HL-60 (cell line): ENCODE results near the gene PNMT.

Source experiments
- CTCF ChIP-seq: IDR thresholded peaks from one replicate; pipeline ENCODE4 v1.5.1; 2011; ENCODE audit warnings: low read length, control low read depth, inconsistent platforms; ENCODE audit not compliant: insufficient read depth
- GABPA ChIP-seq: IDR thresholded peaks from 2 replicates; pipeline ENCODE4 v1.6.1; 2012; ENCODE audit warnings: low read depth
- POLR2AphosphoS5 ChIP-seq: IDR thresholded peaks from 2 replicates; pipeline ENCODE4 v1.6.1; 2012; ENCODE audit warnings: low read depth
- REST ChIP-seq: IDR thresholded peaks from 2 replicates; pipeline ENCODE4 v1.6.1; 2012; ENCODE audit warnings: low read depth; ENCODE audit not compliant: insufficient replicate concordance
- SPI1 ChIP-seq: IDR thresholded peaks from 2 replicates; pipeline ENCODE4 v1.6.1; 2012; ENCODE audit warnings: low read depth, mild to moderate bottlenecking, borderline replicate concordance

GRCh38 chr17:39618956-39619785, 49.1 kb upstream of the PNMT start:
- no peak for TF ChIP-seq CTCF
- no peak for TF ChIP-seq POLR2AphosphoS5
- no peak for TF ChIP-seq GABPA
- no peak for TF ChIP-seq REST
- no peak for TF ChIP-seq SPI1
